HG03196 (cell line): ENCODE measurements around the gene CLN5.
"Not testable (repeated sequence)": the region's sequence is repeated elsewhere in the genome, so short reads cannot be mapped to it uniquely, and the experiment has no call there.

Experiments
- ATAC-seq: cut with Tn5 transposase; IDR thresholded peaks from one replicate; pipeline ENCODE4 v1.9.1; 2021; ENCODE audit not compliant: unreplicated experiment

The CLN5 gene

DNA sequence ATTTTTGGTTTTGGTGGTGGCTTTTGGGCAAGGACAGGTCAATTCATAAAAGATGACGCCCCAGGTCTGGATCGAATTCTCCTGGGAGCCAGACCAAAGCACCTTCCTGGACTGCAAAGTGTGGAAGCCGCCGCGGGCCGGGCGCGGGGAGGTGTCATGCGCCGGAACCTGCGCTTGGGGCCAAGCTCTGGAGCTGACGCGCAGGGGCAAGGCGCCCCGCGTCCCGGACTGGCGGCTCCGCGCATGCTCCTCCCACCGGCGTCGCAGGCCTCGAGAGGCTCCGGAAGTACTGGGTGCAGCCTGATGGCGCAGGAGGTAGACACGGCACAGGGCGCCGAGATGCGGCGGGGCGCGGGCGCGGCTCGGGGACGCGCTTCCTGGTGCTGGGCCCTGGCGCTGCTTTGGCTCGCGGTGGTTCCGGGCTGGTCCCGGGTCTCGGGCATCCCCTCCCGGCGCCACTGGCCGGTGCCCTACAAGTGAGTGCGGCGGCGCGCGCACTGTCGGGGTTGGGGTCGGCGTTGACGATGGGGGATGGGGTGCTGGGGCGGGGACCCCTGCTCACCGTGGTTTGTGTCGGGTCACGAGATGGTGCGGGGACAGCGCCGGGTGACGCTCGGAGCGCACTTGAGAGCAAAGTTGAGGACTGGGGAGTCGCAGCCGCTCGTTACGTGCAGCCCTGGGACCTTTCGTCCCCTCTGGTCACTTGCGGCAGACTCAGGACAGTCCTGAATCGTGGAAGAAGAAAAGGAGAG lies at the start of gene CLN5:
Gene CLN5 (plus strand): TSS at position 286 of the 752 bp plus-strand sequence. CDS start 18 bp downstream, at position 304.
- ATAC-seq: peak; percentile 97

DNA sequence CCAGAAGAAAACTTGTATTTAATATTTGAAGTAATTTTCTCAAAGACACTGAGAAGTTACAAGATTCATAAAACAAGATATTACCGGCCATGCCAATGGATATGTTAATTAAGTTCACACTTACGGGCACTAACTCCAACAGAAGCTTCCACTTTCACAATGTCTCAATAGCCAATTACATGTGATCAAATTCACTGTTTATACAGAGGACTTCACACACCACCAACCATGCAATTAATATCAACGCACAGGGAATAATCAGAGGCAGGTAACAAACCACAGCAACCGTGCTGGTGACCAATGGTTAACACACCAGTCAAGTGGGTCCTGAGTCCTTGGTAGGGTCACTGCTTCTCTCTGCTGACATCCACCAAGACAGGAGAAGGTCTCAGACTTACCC lies 49.5 kb upstream of the CLN5 start:
- ATAC-seq: no peak

- ATAC-seq: no peak
Observed at GRCh38 chr13:76943646-76944045, 48.2 kb upstream of the CLN5 start.

DNA sequence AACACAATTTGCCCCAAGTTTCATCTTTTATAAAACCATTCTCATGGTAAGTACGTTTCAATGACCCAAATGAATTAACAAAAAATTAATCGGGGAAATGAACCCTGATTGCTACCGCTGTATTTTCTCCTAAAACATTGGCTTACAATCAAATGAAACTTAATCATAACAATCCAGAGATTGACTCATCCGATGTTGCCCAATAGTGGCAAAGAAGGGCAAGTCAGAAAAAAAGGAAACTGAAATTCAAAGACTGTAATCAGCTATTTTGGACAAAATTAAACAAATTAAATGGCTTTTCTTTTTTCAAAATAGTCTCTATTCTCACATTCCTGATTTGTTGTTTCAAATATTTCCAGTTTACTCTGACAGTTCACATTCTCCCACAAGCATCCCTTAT lies 47.4 kb upstream of the CLN5 start:
- ATAC-seq: no peak

- ATAC-seq: no peak
Observed at GRCh38 chr13:76948149-76948548, 43.7 kb upstream of the CLN5 start, which contains the start of gene ACOD1. TSS of gene ACOD1 (plus strand) at chr13:76948511. CDS start at chr13:76948559, 48 bp downstream.

DNA sequence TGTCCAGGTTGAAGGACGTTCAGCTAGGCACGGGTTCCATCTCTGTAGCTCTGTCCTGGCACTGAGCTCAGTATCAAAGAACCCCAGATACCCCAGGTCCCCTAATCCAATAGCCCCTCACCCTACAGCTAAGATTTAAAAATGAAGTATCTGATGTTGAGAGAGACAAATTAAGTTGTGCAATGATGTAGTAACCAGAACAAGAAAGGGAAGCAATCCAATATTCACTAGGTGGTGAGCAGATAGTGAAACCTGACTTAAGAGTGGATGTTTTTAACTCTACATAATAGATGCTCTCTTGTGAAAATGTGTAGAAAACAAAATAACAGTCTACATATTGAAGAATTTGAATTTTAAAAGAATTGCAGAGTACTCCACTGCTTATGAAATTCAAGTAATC lies 41.8 kb upstream of the CLN5 start:
- ATAC-seq: no peak

- ATAC-seq: no peak
Observed at GRCh38 chr13:76953968-76954367, 37.9 kb upstream of the CLN5 start.

GRCh38 chr13:76954538-76954937 lies 37.3 kb upstream of the CLN5 start:
- ATAC-seq: no peak

DNA sequence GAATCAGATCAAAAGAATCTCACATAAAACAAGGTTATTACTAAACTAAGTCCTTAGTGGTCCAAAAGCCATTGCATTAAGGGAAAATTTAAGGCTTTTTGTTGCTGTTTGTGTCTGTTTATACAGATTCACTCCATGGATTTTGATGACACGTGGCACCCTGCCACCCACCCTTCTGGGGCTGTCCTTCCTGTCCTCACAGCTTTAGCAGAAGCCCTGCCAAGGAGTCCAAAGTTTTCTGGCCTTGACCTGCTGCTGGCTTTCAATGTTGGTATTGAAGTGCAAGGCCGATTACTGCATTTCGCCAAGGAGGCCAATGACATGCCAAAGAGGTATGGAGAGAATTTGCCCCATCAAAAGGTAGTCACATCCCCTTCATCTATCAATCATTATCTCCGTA lies 36.7 kb upstream of the CLN5 start:
- no peak for ATAC-seq

DNA sequence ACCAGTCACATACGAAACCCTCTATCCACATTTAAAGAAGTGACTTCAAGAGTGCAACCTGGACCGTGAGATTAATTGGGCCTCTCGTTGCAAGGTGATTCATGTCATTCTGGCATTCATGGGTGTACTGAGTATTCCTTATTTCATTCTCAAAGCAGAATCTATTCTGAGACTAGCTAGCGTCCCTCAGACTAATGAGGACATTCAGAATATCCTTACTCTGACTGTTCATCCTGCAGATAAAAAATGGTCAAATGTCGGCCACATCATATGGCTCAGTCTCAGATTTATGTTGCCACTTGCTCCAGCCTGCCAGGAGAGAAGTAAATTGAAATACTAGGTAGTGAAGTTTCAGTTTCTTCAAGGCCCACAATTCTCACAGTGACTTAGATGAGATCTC lies 36.2 kb upstream of the CLN5 start:
- ATAC-seq: no peak

GRCh38 chr13:76958841-76959432 lies 32.9 kb upstream of the CLN5 start:
- ATAC-seq: no peak

GRCh38 chr13:76959734-76960133 lies 32.1 kb upstream of the CLN5 start:
- ATAC-seq: not testable (repeated sequence)

GRCh38 chr13:76965759-76966421 lies 26.0 kb upstream of the CLN5 start:
- ATAC-seq: no peak

GRCh38 chr13:76967031-76967430 lies 24.9 kb upstream of the CLN5 start:
- ATAC-seq: no peak

DNA sequence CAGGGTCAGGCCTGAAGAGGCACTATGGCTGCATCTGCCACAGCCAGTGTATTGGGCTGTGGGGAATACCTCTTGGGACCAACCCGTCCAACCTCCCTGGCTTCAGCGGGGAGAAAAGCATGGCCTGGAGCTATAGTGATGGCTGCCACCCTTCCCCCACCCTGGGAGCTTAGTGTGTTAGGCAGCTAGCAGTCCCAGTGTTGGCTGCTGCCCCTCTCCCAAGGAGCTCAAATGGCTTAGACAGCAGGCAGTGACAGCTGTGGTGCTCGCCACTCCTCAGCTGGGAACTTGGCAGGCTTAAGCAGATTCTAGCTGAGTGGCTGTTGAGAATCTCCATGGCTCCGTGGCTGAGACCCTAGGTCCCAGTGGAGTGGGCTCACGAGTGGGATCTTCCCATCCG lies 23.8 kb upstream of the CLN5 start:
- ATAC-seq: no peak

DNA sequence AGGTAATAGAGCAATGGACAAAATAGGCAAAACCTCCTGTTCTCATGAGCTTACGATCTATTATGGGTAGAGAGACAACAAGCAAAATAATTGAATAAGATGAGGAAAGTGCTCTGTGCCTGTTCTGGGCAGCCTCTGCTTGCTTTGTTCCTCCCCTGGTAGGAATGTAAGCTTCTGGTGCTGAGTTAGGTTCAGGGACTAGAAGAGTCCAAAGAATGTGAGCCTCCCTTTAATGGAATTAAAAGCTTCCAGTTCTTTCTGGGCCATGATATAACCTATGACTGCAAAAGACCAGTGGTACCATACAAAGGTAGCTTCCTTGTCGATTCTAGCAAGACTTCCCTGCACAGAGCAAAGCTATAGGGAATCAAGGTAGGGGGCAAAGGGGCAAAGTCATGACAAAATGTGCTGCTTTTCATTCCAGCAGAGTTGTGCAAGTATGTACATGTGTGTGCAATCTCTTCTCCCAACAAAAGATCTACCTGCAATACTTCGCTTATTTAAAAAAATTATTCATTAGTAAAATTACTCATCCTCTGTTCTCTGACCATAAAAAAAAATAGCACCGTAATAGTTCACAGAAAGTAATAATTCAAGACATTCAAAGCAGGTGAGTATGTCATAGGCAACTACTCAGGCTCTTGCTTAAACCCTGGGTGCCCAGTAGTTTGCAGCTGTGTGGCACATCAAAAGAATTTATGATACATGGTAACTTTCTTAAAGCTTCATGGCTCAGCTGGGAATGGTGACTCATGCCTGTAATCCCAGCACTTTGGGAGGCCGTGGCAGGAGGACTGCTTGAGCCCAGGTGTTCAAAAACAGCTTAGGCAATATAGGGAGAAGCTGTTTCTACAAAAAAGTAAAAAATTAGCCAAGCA lies 22.2 kb upstream of the CLN5 start:
- ATAC-seq: no peak

DNA sequence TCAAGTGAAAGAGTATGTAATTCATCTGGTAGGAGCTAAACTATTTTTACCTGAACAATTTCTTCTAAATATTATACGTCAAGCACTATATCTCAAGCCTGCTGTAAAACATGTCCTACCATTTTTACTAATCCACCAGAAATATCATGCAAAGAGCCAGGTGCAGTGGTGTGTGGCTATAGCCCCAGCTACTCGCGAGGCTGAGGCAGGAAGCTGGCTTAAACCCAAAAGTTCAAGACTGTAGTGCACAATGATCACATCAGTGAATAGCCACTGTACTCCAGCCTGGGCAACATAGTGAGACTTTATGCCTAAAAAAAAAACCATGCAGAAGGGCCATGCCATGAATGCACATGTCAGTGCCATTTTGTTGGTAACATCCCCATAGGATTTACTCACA lies 20.7 kb upstream of the CLN5 start:
- no peak for ATAC-seq

- ATAC-seq: no peak
Observed at GRCh38 chr13:76971851-76972829, 19.7 kb upstream of the CLN5 start.

GRCh38 chr13:76973920-76974617 lies 17.8 kb upstream of the CLN5 start:
- ATAC-seq: no peak
